Central memory CD8-positive, alpha-beta T cell (primary cell): ENCODE results near the gene GRID1.

Source experiments
- ATAC-seq: fragments of 150-1000 bp; cut with Tn5 transposase; replicated peaks from 2 replicates; pipeline ENCODE4 v1.10.0; 2022; ENCODE audit warnings: mild to moderate bottlenecking, moderate FRiP score, moderate number of reproducible peaks; ENCODE audit not compliant: poor library complexity, severe bottlenecking; ENCODE audit errors: extremely low read depth
- DNase-seq, 2 donors: peaks; one replicate each; pipeline ENCODE4 v3.0.0; 2021; ENCODE audit warnings: low spot score in 2 of 2
- H3K27ac Mint-ChIP-seq: one replicate; pipeline ENCODE4 v1.8.0; 2022; ENCODE audit warnings: low read depth, mild to moderate bottlenecking, moderate library complexity, mixed read lengths
- H3K27me3 Mint-ChIP-seq: one replicate; pipeline ENCODE4 v1.8.0; 2022; ENCODE audit warnings: mixed read lengths
- H3K36me3 Mint-ChIP-seq: one replicate; pipeline ENCODE4 v1.8.0; 2022; ENCODE audit warnings: mild to moderate bottlenecking, moderate library complexity, mixed read lengths; ENCODE audit not compliant: insufficient read depth
- H3K4me1 Mint-ChIP-seq: one replicate; pipeline ENCODE4 v1.8.0; 2022; ENCODE audit warnings: mixed read lengths
- H3K4me3 Mint-ChIP-seq: one replicate; pipeline ENCODE4 v1.8.0; 2022; ENCODE audit warnings: mild to moderate bottlenecking, moderate library complexity, mixed read lengths
- H3K9me3 Mint-ChIP-seq: one replicate; pipeline ENCODE4 v1.8.0; 2022; ENCODE audit warnings: mixed read lengths

The GRID1 gene

DNA sequence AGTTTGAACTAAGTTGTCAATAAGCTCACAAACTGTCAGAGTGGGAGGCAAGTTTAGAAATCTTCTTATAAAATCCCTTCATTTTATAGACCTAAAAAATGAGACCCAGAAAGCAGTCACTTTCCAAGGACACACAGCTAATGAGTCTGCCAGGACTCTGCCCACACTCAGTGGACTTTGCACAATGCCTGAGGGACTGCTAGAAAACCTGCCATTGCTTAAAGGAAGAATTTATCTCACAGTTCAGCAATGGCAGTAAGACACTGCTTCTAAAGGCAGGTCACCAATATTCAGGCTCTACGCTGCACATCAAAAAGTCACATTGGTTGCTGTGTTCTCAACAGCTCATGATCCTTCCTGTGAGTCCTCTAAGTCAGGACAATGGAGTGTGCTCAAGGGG, 698.1 kb downstream of the GRID1 start:
- no peak overlapping the region for H3K4me3 Mint-ChIP-seq
- no peak for ATAC-seq

DNA sequence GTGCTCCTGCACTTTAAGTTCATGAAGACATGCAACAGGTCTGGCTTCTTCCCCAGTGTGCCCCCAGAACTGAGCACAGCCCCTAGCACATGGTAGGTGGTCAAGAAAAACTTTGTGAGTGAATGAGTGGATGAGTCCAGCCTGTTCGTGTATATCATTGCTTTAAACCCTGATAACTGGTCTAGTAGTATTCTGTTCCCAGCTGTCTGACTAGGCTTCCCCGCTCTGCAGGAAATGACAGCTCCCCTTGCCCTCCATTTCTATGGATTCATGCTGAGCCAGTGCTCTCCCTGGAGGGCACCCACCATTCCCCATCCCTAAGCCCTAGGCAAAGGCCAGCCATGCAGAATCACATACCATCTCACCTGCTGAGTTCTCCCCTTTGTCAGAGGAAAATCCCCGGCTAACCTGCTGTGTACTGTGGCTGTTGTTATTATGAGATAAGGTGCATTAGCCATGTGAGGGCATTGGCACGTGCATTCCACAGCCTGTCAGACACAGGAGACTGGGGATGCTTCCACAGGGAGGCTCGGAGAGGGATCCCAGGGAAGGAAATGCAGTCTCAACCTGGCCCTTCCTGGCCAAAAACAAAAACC, 698.9 kb downstream of the GRID1 start:
- no peak overlapping the region for H3K4me3 Mint-ChIP-seq
- H3K36me3 Mint-ChIP-seq = no peaks in the 10 kb centered on the region
- no peak for ATAC-seq
- no peak for DNase-seq
- H3K9me3 Mint-ChIP-seq = peaks cover 6% of the 10 kb centered on the region
- H3K27ac Mint-ChIP-seq = no peak overlapping the region
- no peaks in the 10 kb centered on the region for H3K4me1 Mint-ChIP-seq
- no peaks in the 10 kb centered on the region for H3K27me3 Mint-ChIP-seq

More for the DNA sequence above, 698.1 kb downstream of the GRID1 start:
- Mint-ChIP-seq H3K27ac (no peak overlapping the region), H3K9me3 (peaks cover 6% of the 10 kb centered on the region), H3K36me3 (no peaks in the 10 kb centered on the region), H3K27me3 (no peaks in the 10 kb centered on the region), H3K4me1 (no peaks in the 10 kb centered on the region)
- no peak for DNase-seq

DNA sequence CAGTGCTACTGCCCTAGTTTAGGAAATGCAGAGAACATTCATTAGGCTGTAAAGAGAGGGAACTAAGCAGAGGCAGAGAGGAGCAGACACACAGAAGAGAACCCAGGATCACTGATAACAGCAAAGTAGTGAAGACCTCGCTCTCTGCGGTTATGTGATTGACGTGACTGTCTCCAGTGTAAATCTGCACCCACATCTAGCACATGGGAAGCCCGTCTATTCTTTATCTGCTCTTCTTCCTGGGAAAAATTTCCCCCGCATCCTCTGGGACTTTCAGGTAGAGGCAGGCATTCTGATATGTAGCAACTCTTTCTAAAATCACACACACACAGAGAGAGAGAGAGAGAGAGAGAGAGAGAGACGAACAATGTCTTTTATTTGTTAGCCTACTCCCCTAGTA, 699.6 kb downstream of the GRID1 start:
- Mint-ChIP-seq H3K9me3 (peaks cover 6% of the 10 kb centered on the region), H3K4me3 (no peak overlapping the region), H3K27me3 (no peaks in the 10 kb centered on the region), H3K27ac (no peak overlapping the region), H3K4me1 (no peaks in the 10 kb centered on the region), H3K36me3 (no peaks in the 10 kb centered on the region)
- no peak for DNase-seq
- no peak for ATAC-seq

- ATAC-seq (no peak), DNase-seq (no peak)
- Mint-ChIP-seq H3K9me3 (peaks cover 5% of the 10 kb centered on the region), H3K27ac (no peak overlapping the region), H3K36me3 (no peaks in the 10 kb centered on the region), H3K4me3 (no peak overlapping the region), H3K4me1 (no peaks in the 10 kb centered on the region), H3K27me3 (no peaks in the 10 kb centered on the region)
Measured at GRCh38 chr10:85666102-85666501, 700.5 kb downstream of the GRID1 start.

- H3K27ac Mint-ChIP-seq = no peak overlapping the region
- DNase-seq (no peak), ATAC-seq (no peak)
- peaks cover under 1% of the 10 kb centered on the region for H3K9me3 Mint-ChIP-seq
- H3K36me3 Mint-ChIP-seq = no peaks in the 10 kb centered on the region
- no peaks in the 10 kb centered on the region for H3K27me3 Mint-ChIP-seq
- H3K4me3 Mint-ChIP-seq = no peak overlapping the region
- no peaks in the 10 kb centered on the region for H3K4me1 Mint-ChIP-seq
Measured at GRCh38 chr10:85665681-85666080, 700.9 kb downstream of the GRID1 start.

DNA sequence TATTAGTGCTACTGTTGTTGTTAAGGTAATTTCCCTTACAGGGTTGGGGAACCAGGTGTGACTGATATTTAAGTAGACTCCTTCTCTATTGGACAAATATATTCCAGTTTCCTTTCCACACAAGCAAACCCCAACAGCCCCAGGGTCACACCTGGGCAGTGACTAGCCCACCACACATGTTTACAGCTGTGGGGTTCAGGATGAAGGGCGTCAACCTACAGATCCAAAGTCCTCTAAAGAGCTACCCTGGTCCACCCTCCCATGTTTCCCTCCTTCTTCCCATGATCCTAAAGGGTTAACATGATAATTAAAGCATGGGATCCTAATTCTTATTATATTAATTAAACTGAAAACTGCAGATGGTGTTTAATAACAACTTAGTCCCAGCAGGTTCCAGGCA, 701.5 kb downstream of the GRID1 start:
- Mint-ChIP-seq H3K27ac (no peak overlapping the region), H3K4me3 (no peak overlapping the region), H3K9me3 (no peaks in the 10 kb centered on the region), H3K36me3 (no peaks in the 10 kb centered on the region), H3K27me3 (no peaks in the 10 kb centered on the region), H3K4me1 (no peaks in the 10 kb centered on the region)
- ATAC-seq (no peak), DNase-seq (no peak)

GRCh38 chr10:85661123-85661522, 705.5 kb downstream of the GRID1 start:
- Mint-ChIP-seq H3K9me3 (no peaks in the 10 kb centered on the region), H3K36me3 (no peaks in the 10 kb centered on the region), H3K4me1 (no peaks in the 10 kb centered on the region), H3K27ac (no peak overlapping the region), H3K27me3 (no peaks in the 10 kb centered on the region), H3K4me3 (no peak overlapping the region)
- ATAC-seq = no peak
- DNase-seq = no peak

GRCh38 chr10:85659331-85659730, 707.3 kb downstream of the GRID1 start:
- Mint-ChIP-seq H3K27ac (no peak overlapping the region), H3K36me3 (no peaks in the 10 kb centered on the region), H3K4me1 (no peaks in the 10 kb centered on the region)

DNA sequence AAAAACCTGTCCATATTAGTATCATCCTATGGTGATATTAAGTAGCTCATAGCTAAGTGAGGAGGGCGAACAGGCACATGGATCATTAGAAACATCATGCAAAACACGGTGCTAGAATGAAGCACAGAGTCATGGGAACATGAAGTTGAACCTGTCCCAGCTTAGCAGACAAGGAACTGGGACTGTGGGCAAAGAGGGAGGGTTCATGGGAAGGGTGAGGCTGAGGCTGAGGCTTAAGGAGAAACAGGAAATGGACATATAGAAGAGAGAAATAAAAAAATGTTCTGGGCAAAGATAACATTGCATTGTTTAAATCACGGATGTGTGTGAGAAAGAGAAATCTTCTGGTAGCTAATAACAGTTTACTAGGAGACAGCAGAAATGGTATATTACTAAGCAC, 708.1 kb downstream of the GRID1 start:
- H3K4me3 Mint-ChIP-seq = no peak overlapping the region
- no peak for ATAC-seq
- no peaks in the 10 kb centered on the region for H3K27me3 Mint-ChIP-seq
- H3K36me3 Mint-ChIP-seq = no peaks in the 10 kb centered on the region
- H3K9me3 Mint-ChIP-seq = no peaks in the 10 kb centered on the region
- H3K27ac Mint-ChIP-seq = no peak overlapping the region
- DNase-seq = no peak
- no peaks in the 10 kb centered on the region for H3K4me1 Mint-ChIP-seq

More at GRCh38 chr10:85659331-85659730, 707.3 kb downstream of the GRID1 start:
- H3K27me3 Mint-ChIP-seq = no peaks in the 10 kb centered on the region
- DNase-seq (no peak), ATAC-seq (no peak)
- no peak overlapping the region for H3K4me3 Mint-ChIP-seq
- no peaks in the 10 kb centered on the region for H3K9me3 Mint-ChIP-seq

GRCh38 chr10:85657476-85658113, 709.0 kb downstream of the GRID1 start:
- Mint-ChIP-seq H3K36me3 (no peaks in the 10 kb centered on the region), H3K27me3 (no peaks in the 10 kb centered on the region), H3K4me3 (no peak overlapping the region), H3K4me1 (no peaks in the 10 kb centered on the region), H3K9me3 (no peaks in the 10 kb centered on the region), H3K27ac (no peak overlapping the region)
- ATAC-seq = no peak
- DNase-seq = no peak

GRCh38 chr10:85655411-85655810, 711.2 kb downstream of the GRID1 start:
- Mint-ChIP-seq H3K4me1 (no peaks in the 10 kb centered on the region), H3K36me3 (no peaks in the 10 kb centered on the region), H3K27me3 (no peaks in the 10 kb centered on the region), H3K27ac (no peak overlapping the region), H3K9me3 (no peaks in the 10 kb centered on the region), H3K4me3 (no peak overlapping the region)
- no peak for DNase-seq
- ATAC-seq = no peak

- no peaks in the 10 kb centered on the region for H3K4me1 Mint-ChIP-seq
- no peak for DNase-seq
- no peaks in the 10 kb centered on the region for H3K9me3 Mint-ChIP-seq
- H3K27ac Mint-ChIP-seq = no peak overlapping the region
- H3K27me3 Mint-ChIP-seq = no peaks in the 10 kb centered on the region
- H3K36me3 Mint-ChIP-seq = no peaks in the 10 kb centered on the region
- no peak for ATAC-seq
- H3K4me3 Mint-ChIP-seq = no peak overlapping the region
Measured at GRCh38 chr10:85651497-85651882, 715.1 kb downstream of the GRID1 start.

- no peaks in the 10 kb centered on the region for H3K36me3 Mint-ChIP-seq
- no peak for ATAC-seq
- no peaks in the 10 kb centered on the region for H3K4me1 Mint-ChIP-seq
- H3K27me3 Mint-ChIP-seq = no peaks in the 10 kb centered on the region
- no peak overlapping the region for H3K27ac Mint-ChIP-seq
- DNase-seq = no peak
- H3K9me3 Mint-ChIP-seq = no peaks in the 10 kb centered on the region
- H3K4me3 Mint-ChIP-seq = no peak overlapping the region
Measured at GRCh38 chr10:85650791-85651496, 715.7 kb downstream of the GRID1 start.
